Measurements from ENCODE around the gene DYNC1H1.

Gene DYNC1H1

DNA sequence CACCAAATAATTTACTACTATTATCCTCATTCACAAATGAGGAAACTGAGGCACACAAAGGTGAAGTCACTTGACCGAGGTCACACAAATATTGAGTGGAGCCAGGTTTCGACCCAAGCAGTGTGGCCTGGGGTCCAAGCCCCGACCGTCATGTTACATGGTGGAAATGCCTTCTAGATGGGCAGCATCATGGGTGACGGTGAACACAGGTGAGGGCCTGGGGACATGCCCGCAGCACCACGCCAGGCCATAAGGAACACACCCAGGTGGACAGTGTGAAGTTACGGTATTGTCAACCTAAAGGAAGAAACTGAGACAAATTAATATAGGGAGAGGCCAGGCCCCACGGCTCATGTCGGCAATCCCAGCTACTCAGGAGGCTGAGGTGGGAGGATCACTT is 35.3 kb upstream of the DYNC1H1 start:
- H3K27ac ChIP-seq (ENCODE audit: extremely low read depth, low read depth, low read length): no peak overlapping the region
- H3K4me1 ChIP-seq (ENCODE audit: control insufficient read depth, insufficient read depth, low read length): no peaks in the 10 kb centered on the region
- no peak for TF ChIP-seq IKZF3 (tag by site-specific recombination; IDR thresholded peaks at IDR 0.05)
- TF ChIP-seq, protein P1, sequence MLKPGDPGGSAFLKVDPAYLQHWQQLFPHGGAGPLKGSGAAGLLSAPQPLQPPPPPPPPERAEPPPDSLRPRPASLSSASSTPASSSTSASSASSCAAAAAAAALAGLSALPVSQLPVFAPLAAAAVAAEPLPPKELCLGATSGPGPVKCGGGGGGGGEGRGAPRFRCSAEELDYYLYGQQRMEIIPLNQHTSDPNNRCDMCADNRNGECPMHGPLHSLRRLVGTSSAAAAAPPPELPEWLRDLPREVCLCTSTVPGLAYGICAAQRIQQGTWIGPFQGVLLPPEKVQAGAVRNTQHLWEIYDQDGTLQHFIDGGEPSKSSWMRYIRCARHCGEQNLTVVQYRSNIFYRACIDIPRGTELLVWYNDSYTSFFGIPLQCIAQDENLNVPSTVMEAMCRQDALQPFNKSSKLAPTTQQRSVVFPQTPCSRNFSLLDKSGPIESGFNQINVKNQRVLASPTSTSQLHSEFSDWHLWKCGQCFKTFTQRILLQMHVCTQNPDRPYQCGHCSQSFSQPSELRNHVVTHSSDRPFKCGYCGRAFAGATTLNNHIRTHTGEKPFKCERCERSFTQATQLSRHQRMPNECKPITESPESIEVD (tag by site-specific recombination; IDR thresholded peaks at IDR 0.05): no peak
- TF ChIP-seq ZNF76 (tag by site-specific recombination; IDR thresholded peaks at IDR 0.05; ENCODE audit: borderline replicate concordance, low read depth): no peak
- TF ChIP-seq, protein P2, sequence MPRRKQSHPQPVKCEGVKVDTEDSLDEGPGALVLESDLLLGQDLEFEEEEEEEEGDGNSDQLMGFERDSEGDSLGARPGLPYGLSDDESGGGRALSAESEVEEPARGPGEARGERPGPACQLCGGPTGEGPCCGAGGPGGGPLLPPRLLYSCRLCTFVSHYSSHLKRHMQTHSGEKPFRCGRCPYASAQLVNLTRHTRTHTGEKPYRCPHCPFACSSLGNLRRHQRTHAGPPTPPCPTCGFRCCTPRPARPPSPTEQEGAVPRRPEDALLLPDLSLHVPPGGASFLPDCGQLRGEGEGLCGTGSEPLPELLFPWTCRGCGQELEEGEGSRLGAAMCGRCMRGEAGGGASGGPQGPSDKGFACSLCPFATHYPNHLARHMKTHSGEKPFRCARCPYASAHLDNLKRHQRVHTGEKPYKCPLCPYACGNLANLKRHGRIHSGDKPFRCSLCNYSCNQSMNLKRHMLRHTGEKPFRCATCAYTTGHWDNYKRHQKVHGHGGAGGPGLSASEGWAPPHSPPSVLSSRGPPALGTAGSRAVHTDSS (tag by site-specific recombination; IDR thresholded peaks at IDR 0.05): no peak
- no peak for TF ChIP-seq SCRT1 (tag by site-specific recombination; IDR thresholded peaks at IDR 0.05; ENCODE audit: borderline replicate concordance)
- TF ChIP-seq ZNF324 (tag by site-specific recombination; IDR thresholded peaks at IDR 0.05): no peak
- TF ChIP-seq, protein P3, sequence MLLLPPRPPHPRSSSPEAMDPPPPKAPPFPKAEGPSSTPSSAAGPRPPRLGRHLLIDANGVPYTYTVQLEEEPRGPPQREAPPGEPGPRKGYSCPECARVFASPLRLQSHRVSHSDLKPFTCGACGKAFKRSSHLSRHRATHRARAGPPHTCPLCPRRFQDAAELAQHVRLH (tag by site-specific recombination; IDR thresholded peaks at IDR 0.05): no peak
- TF ChIP-seq, protein P4, sequence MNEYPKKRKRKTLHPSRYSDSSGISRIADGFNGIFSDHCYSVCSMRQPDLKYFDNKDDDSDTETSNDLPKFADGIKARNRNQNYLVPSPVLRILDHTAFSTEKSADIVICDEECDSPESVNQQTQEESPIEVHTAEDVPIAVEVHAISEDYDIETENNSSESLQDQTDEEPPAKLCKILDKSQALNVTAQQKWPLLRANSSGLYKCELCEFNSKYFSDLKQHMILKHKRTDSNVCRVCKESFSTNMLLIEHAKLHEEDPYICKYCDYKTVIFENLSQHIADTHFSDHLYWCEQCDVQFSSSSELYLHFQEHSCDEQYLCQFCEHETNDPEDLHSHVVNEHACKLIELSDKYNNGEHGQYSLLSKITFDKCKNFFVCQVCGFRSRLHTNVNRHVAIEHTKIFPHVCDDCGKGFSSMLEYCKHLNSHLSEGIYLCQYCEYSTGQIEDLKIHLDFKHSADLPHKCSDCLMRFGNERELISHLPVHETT (tag by site-specific recombination; IDR thresholded peaks at IDR 0.05): no peak
- peaks cover 0 to 13% of the 10 kb centered on the region in 2 experiments; a peak in 2 of 3 replicates for H3K36me3 ChIP-seq (ENCODE audit: control insufficient read depth in 2 of 2, insufficient read depth in 1 of 2, low read length in 2 of 2)
- H3K4me3 ChIP-seq (ENCODE audit: low read depth, low read length): no peak overlapping the region
- POLR2A ChIA-PET: no interaction called here
- H3K9me3 ChIP-seq (ENCODE audit: control insufficient read depth, insufficient read depth, low read depth, low read length): no peaks in the 10 kb centered on the region
- CTCF ChIA-PET: interaction anchor here (0.8 kb wide), 1 partner anchor 158 kb away, joined by 6 read pairs; no protein-coding TSS in a partner anchor

DNA sequence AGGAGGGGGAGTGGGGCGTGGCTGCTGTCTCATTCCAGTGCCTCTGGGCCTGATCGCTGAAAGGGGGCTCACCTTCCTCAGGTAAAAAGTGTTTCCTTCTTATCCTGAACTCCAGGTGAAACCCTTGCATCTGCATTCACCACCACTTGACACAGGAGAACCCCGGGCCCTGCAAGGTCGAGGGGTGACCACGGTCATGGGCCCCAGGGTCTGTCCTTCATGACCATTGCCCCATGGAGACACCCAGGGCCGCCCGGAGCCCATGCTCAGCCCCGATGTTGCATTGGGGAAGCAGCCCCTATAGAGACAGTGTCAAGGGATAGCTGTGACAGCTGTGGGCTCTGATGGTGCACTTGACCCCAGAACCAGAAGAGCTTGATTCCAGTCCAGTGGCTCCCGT is 34.4 kb upstream of the DYNC1H1 start:
- H3K4me3 ChIP-seq (ENCODE audit: low read depth, low read length): no peak overlapping the region
- no peaks in the 10 kb centered on the region for H3K4me1 ChIP-seq (ENCODE audit: control insufficient read depth, insufficient read depth, low read length)
- ChIA-PET CTCF (interaction anchor here (0.8 kb wide), 1 partner anchor 159 kb away, joined by 6 read pairs; no protein-coding TSS in a partner anchor), POLR2A (no interaction called here)
- H3K27ac ChIP-seq (ENCODE audit: extremely low read depth, low read depth, low read length): no peak overlapping the region
- H3K36me3 ChIP-seq (ENCODE audit: control insufficient read depth in 2 of 2, insufficient read depth in 1 of 2, low read length in 2 of 2): peaks cover 0 to 11% of the 10 kb centered on the region in 2 experiments; a peak in 2 of 3 replicates
- H3K9me3 ChIP-seq (ENCODE audit: control insufficient read depth, insufficient read depth, low read depth, low read length): no peaks in the 10 kb centered on the region
- TF ChIP-seq TRIM28 (IDR thresholded peaks at IDR 0.05; ENCODE audit: borderline replicate concordance, low read length) (no peak), ZNF843 (tag by site-specific recombination; IDR thresholded peaks at IDR 0.05) (no peak), ZNF610 (tag by site-specific recombination; IDR thresholded peaks at IDR 0.05; ENCODE audit: borderline replicate concordance) (no peak), ZNF10 (tag by site-specific recombination; IDR thresholded peaks at IDR 0.05) (no peak), ZBTB17 (tag by site-specific recombination; IDR thresholded peaks at IDR 0.05) (no peak), SETDB1 (IDR thresholded peaks at IDR 0.05; ENCODE audit: insufficient read length, low read length) (no peak), ZIC2 (tag by site-specific recombination; IDR thresholded peaks at IDR 0.05) (no peak), ZNF23 (tag by site-specific recombination; IDR thresholded peaks at IDR 0.05; ENCODE audit: borderline replicate concordance) (no peak)
- TF ChIP-seq, protein P5, sequence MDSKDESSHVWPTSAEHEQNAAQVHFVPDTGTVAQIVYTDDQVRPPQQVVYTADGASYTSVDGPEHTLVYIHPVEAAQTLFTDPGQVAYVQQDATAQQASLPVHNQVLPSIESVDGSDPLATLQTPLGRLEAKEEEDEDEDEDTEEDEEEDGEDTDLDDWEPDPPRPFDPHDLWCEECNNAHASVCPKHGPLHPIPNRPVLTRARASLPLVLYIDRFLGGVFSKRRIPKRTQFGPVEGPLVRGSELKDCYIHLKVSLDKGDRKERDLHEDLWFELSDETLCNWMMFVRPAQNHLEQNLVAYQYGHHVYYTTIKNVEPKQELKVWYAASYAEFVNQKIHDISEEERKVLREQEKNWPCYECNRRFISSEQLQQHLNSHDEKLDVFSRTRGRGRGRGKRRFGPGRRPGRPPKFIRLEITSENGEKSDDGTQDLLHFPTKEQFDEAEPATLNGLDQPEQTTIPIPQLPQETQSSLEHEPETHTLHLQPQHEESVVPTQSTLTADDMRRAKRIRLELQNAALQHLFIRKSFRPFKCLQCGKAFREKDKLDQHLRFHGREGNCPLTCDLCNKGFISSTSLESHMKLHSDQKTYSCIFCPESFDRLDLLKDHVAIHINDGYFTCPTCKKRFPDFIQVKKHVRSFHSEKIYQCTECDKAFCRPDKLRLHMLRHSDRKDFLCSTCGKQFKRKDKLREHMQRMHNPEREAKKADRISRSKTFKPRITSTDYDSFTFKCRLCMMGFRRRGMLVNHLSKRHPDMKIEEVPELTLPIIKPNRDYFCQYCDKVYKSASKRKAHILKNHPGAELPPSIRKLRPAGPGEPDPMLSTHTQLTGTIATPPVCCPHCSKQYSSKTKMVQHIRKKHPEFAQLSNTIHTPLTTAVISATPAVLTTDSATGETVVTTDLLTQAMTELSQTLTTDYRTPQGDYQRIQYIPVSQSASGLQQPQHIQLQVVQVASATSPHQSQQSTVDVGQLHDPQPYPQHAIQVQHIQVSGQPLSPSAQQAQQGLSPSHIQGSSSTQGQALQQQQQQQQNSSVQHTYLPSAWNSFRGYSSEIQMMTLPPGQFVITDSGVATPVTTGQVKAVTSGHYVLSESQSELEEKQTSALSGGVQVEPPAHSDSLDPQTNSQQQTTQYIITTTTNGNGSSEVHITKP (tag by site-specific recombination; IDR thresholded peaks at IDR 0.05): no peak
- TF ChIP-seq, protein P6, sequence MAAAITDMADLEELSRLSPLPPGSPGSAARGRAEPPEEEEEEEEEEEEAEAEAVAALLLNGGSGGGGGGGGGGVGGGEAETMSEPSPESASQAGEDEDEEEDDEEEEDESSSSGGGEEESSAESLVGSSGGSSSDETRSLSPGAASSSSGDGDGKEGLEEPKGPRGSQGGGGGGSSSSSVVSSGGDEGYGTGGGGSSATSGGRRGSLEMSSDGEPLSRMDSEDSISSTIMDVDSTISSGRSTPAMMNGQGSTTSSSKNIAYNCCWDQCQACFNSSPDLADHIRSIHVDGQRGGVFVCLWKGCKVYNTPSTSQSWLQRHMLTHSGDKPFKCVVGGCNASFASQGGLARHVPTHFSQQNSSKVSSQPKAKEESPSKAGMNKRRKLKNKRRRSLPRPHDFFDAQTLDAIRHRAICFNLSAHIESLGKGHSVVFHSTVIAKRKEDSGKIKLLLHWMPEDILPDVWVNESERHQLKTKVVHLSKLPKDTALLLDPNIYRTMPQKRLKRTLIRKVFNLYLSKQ (tag by site-specific recombination; IDR thresholded peaks at IDR 0.05; ENCODE audit: borderline replicate concordance): no peak
- TF ChIP-seq, protein P7, sequence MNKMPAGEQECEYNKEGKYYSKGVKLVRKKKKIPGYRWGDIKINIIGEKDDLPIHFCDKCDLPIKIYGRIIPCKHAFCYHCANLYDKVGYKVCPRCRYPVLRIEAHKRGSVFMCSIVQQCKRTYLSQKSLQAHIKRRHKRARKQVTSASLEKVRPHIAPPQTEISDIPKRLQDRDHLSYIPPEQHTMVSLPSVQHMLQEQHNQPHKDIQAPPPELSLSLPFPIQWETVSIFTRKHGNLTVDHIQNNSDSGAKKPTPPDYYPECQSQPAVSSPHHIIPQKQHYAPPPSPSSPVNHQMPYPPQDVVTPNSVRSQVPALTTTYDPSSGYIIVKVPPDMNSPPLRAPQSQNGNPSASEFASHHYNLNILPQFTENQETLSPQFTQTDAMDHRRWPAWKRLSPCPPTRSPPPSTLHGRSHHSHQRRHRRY (tag by site-specific recombination; IDR thresholded peaks at IDR 0.05): no peak
- TF ChIP-seq, protein P1 (tag by site-specific recombination; IDR thresholded peaks at IDR 0.05): no peak
